H9 (cell line): ENCODE measurements around the gene RGS14. TPM values are rescaled to one million over a fixed set of nuclear protein-coding genes. Genes with fewer than 3 reads are reported as not detected.

Experiments used
- DNase-seq: peaks from one replicate; pipeline ENCODE4 v3.0.0-alpha.2; 2017
- H2AFZ ChIP-seq: one replicate; pipeline ENCODE4 v1.6.1; 2013; ENCODE audit warnings: mild to moderate bottlenecking, low read length, control low read depth, moderate library complexity
- H2AK5ac ChIP-seq: 2 replicates; pipeline ENCODE4 v1.6.1; 2013; ENCODE audit warnings: low read length, control low read depth, mixed read lengths; ENCODE audit not compliant: insufficient read length
- H2BK120ac ChIP-seq: one replicate; pipeline ENCODE4 v1.6.1; 2013; ENCODE audit warnings: low read depth, mild to moderate bottlenecking, low read length, control low read depth, inconsistent platforms; ENCODE audit not compliant: poor library complexity, severe bottlenecking
- H2BK12ac ChIP-seq: 2 replicates; pipeline ENCODE4 v1.6.1; 2013; ENCODE audit warnings: low read length, control low read depth, mixed read lengths, low read depth; ENCODE audit not compliant: insufficient read length
- H2BK15ac ChIP-seq: 2 replicates; pipeline ENCODE4 v1.6.1; 2013; ENCODE audit warnings: low read depth, low read length, control low read depth
- H2BK20ac ChIP-seq: one replicate; pipeline ENCODE4 v1.6.1; 2013; ENCODE audit warnings: low read depth, mild to moderate bottlenecking, low read length, control low read depth, inconsistent platforms; ENCODE audit not compliant: poor library complexity, severe bottlenecking
- H2BK5ac ChIP-seq: 2 replicates; pipeline ENCODE4 v1.6.1; 2013; ENCODE audit warnings: low read length, control low read depth, mixed read lengths; ENCODE audit not compliant: insufficient read length
- H3K14ac ChIP-seq: 2 replicates; pipeline ENCODE4 v1.6.1; 2013; ENCODE audit warnings: low read length, control low read depth; ENCODE audit not compliant: insufficient read depth
- H3K18ac ChIP-seq: 2 replicates; pipeline ENCODE4 v1.6.1; 2013; ENCODE audit warnings: low read depth, mild to moderate bottlenecking, mixed read lengths, low read length, control low read depth; ENCODE audit not compliant: insufficient read length
- H3K23ac ChIP-seq: 2 replicates; pipeline ENCODE4 v1.6.1; 2013; ENCODE audit warnings: low read length, control low read depth, mixed read lengths, low read depth; ENCODE audit not compliant: insufficient read length
- H3K23me2 ChIP-seq: 2 replicates; pipeline ENCODE4 v1.6.1; 2013; ENCODE audit warnings: low read depth, mild to moderate bottlenecking, mixed read lengths, low read length, control low read depth; ENCODE audit not compliant: insufficient read length, poor library complexity, severe bottlenecking
- H3K27ac ChIP-seq: 2 replicates; pipeline ENCODE4 v1.5.1; 2013; ENCODE audit warnings: low read length, control low read depth, mixed read lengths, low read depth; ENCODE audit not compliant: insufficient read length
- H3K27me3 ChIP-seq: 2 replicates; pipeline ENCODE4 v1.6.1; 2013; ENCODE audit warnings: low read length, control low read depth, inconsistent platforms; ENCODE audit not compliant: insufficient read depth
- H3K4ac ChIP-seq: 2 replicates; pipeline ENCODE4 v1.6.1; 2013; ENCODE audit warnings: low read depth, mild to moderate bottlenecking, control low read depth, inconsistent platforms, low read length, moderate library complexity
- H3K4me1 ChIP-seq: 2 replicates; pipeline ENCODE4 v1.6.1; 2013; ENCODE audit warnings: low read length, control low read depth, inconsistent platforms; ENCODE audit not compliant: insufficient read depth
- H3K4me2 ChIP-seq: 2 replicates; pipeline ENCODE4 v1.6.1; 2013; ENCODE audit warnings: low read length, control low read depth, mixed read lengths; ENCODE audit not compliant: insufficient read length, insufficient read depth
- H3K56ac ChIP-seq: 2 replicates; pipeline ENCODE4 v1.6.1; 2013; ENCODE audit warnings: low read depth, mild to moderate bottlenecking, mixed read lengths, low read length, control low read depth; ENCODE audit not compliant: insufficient read length
- H3K79me1 ChIP-seq: 2 replicates; pipeline ENCODE4 v1.6.1; 2013; ENCODE audit warnings: low read depth, mild to moderate bottlenecking, moderate library complexity, low read length, control low read depth, inconsistent platforms; ENCODE audit not compliant: insufficient read depth, poor library complexity, severe bottlenecking
- H3K79me2 ChIP-seq: 2 replicates; pipeline ENCODE4 v1.6.1; 2013; ENCODE audit warnings: low read length, control low read depth, inconsistent platforms; ENCODE audit not compliant: insufficient read depth
- H3K9ac ChIP-seq: 2 replicates; pipeline ENCODE4 v1.6.1; 2013; ENCODE audit warnings: low read length, control low read depth, mixed read lengths; ENCODE audit not compliant: insufficient read length; ENCODE audit errors: extremely low read depth
- H3K9me3 ChIP-seq: one replicate; pipeline ENCODE4 v1.6.1; 2013; ENCODE audit warnings: low read depth, low read length, inconsistent platforms; ENCODE audit not compliant: control insufficient read depth
- H3T11ph ChIP-seq: one replicate; pipeline ENCODE4 v1.6.1; 2013; ENCODE audit warnings: mild to moderate bottlenecking, low read length, control low read depth, inconsistent platforms
- H4K20me1 ChIP-seq: one replicate; pipeline ENCODE4 v1.6.1; 2013; ENCODE audit not compliant: control insufficient read depth, insufficient read length, insufficient read depth
- H4K5ac ChIP-seq: 2 replicates; pipeline ENCODE4 v1.6.1; 2013; ENCODE audit warnings: low read depth, mild to moderate bottlenecking, mixed read lengths, low read length, control low read depth; ENCODE audit not compliant: insufficient read length
- H4K8ac ChIP-seq: replicated peaks from 2 replicates; pipeline ENCODE4 v1.6.1; 2013; ENCODE audit warnings: low read length, control low read depth, mixed read lengths, low read depth; ENCODE audit not compliant: insufficient read length
- H4K91ac ChIP-seq: 2 replicates; pipeline ENCODE4 v1.6.1; 2013; ENCODE audit warnings: low read depth, mild to moderate bottlenecking, moderate library complexity, mixed read lengths, low read length, control low read depth; ENCODE audit not compliant: insufficient read length
- H3K27ac Mint-ChIP-seq, 3 experiments: 2 replicates in 2 of 3; 3 replicates in 1 of 3; pipeline ENCODE4 v1.8.0; 2020 to 2021; ENCODE audit warnings: mixed read lengths in 3 of 3, mild to moderate bottlenecking in 1 of 3, moderate library complexity in 1 of 3
- H3K27me3 Mint-ChIP-seq: 2 replicates; pipeline ENCODE4 v1.8.0; 2021; ENCODE audit warnings: low read depth, mild to moderate bottlenecking, moderate library complexity, mixed read lengths
- H3K36me3 Mint-ChIP-seq, 3 experiments: 2 replicates in 2 of 3; 3 replicates in 1 of 3; pipeline ENCODE4 v1.8.0; 2020 to 2021; ENCODE audit warnings: low read depth in 3 of 3, mixed read lengths in 3 of 3; ENCODE audit not compliant: insufficient read depth in 1 of 3
- H3K4me1 Mint-ChIP-seq, 2 experiments: 2 replicates each; pipeline ENCODE4 v1.8.0; 2020; ENCODE audit warnings: mixed read lengths in 2 of 2
- H3K4me3 Mint-ChIP-seq, 2 experiments: 2 replicates in 1 of 2; 3 replicates in 1 of 2; pipeline ENCODE4 v1.8.0; 2020 to 2021; ENCODE audit warnings: mild to moderate bottlenecking in 2 of 2, mixed read lengths in 2 of 2, moderate library complexity in 1 of 2
- H3K9me3 Mint-ChIP-seq, 2 experiments: 2 replicates in 1 of 2; 3 replicates in 1 of 2; pipeline ENCODE4 v1.8.0; 2020; ENCODE audit warnings: mild to moderate bottlenecking in 2 of 2, mixed read lengths in 2 of 2, moderate library complexity in 1 of 2
- WGBS: extraction: QIAGEN DNeasy Blood & Tissue Kit; methylation state at CpG from one replicate; pipeline ENCODE4 v1.1.7; 2013; ENCODE audit warnings: missing lambda C conversion rate, low lambda C conversion rate, mixed read lengths; ENCODE audit not compliant: insufficient read length; ENCODE audit errors: extremely low coverage; 5-methylcytosine and 5-hydroxymethylcytosine counted together
- total RNA-seq: library from RNA; stranded (reverse); gene quantifications from 2 replicates; pipeline ENCODE4 v1.2.1, GENCODE V29; 2021
- TF ChIP-seq, protein P1 (sequence below): fragments of 200-600 bp; sonication (generic); conservative IDR thresholded peaks from 3 replicates; pipeline ENCODE4 v1.8.0; 2021; ENCODE audit warnings: antibody characterized with exemption, mild to moderate bottlenecking

The RGS14 gene
- total RNA-seq, 1 experiment from 2014 or later = 12.3 TPM

DNA sequence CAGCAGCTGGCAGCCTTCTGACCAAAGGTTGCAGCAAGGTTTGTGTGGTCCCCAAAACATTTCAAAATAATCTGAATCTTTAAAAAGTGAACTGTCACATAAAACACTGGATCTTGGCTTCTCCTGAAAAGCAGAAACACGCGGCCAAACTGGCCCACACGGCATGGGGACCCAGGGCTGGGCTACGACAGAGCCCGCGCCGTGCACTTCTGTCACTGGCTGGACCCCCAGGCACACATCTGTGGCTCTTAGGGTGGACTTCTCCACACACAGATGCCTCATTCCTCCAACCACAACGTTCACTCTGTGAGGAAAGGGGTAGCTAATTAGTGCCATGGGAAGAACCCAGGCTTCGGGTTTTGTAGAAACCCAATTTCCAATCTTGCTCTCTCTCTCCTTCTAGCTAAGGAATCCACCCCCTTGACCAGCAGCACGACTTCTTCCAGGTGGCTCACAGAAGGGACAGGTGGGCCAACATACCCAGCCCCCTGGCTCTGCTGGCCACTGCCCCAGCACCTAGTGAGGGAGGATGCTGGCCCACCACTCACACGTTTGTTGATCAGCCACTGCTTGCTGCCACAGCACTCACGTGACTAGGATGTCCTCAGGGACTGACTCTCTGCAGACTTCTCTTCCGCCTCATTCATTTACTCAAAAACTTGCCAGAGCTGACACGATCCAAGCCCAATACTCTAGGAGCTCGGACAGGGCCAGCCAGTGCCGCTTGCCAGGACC, 24.1 kb upstream of the RGS14 start:
- no peaks in the 10 kb centered on the region for H3K23me2 ChIP-seq
- no peaks in the 10 kb centered on the region for H4K20me1 ChIP-seq
- no peak for DNase-seq
- no peak overlapping the region for H3K27ac ChIP-seq
- H3K79me2 ChIP-seq = no peaks in the 10 kb centered on the region
- H3K79me1 ChIP-seq = no peaks in the 10 kb centered on the region
- peak overlapping the region in 1 of 3 experiments; percentile 84; a peak in 2 of 7 replicates for H3K27ac Mint-ChIP-seq
- H3K23ac ChIP-seq = no peak overlapping the region
- no peak overlapping the region for H3K4me3 Mint-ChIP-seq
- no peak overlapping the region for H4K8ac ChIP-seq
- H3K4me2 ChIP-seq = no peak overlapping the region
- H2AFZ ChIP-seq = no peak overlapping the region
- H3K4me1 Mint-ChIP-seq = peaks cover 9 to 12% of the 10 kb centered on the region in 2 experiments
- H3K36me3 Mint-ChIP-seq = peaks cover 16 to 76% (median 62%) of the 10 kb centered on the region in 3 experiments; a peak in 6 of 7 replicates
- no peak overlapping the region for H3T11ph ChIP-seq
- no peak overlapping the region for H4K5ac ChIP-seq
- no peaks in the 10 kb centered on the region; the same call in 1 of the 2 replicates for H3K4me1 ChIP-seq
- no peaks in the 10 kb centered on the region for H3K27me3 Mint-ChIP-seq
- H3K27me3 ChIP-seq = no peaks in the 10 kb centered on the region
- no peak overlapping the region for H2BK20ac ChIP-seq
- H3K9me3 Mint-ChIP-seq = no peaks in the 10 kb centered on the region
- H3K18ac ChIP-seq = no peak overlapping the region
- no peak overlapping the region for H2AK5ac ChIP-seq
- H3K9ac ChIP-seq = no peak overlapping the region
- WGBS = no CpG with 5 or more reads among the region's 16 CpGs
- no peak overlapping the region for H3K4ac ChIP-seq
- TF ChIP-seq, protein P1, sequence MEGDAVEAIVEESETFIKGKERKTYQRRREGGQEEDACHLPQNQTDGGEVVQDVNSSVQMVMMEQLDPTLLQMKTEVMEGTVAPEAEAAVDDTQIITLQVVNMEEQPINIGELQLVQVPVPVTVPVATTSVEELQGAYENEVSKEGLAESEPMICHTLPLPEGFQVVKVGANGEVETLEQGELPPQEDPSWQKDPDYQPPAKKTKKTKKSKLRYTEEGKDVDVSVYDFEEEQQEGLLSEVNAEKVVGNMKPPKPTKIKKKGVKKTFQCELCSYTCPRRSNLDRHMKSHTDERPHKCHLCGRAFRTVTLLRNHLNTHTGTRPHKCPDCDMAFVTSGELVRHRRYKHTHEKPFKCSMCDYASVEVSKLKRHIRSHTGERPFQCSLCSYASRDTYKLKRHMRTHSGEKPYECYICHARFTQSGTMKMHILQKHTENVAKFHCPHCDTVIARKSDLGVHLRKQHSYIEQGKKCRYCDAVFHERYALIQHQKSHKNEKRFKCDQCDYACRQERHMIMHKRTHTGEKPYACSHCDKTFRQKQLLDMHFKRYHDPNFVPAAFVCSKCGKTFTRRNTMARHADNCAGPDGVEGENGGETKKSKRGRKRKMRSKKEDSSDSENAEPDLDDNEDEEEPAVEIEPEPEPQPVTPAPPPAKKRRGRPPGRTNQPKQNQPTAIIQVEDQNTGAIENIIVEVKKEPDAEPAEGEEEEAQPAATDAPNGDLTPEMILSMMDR = no peak
- H3K56ac ChIP-seq = no peak overlapping the region
- H3K9me3 ChIP-seq = no peaks in the 10 kb centered on the region
- H2BK12ac ChIP-seq = no peak overlapping the region
- no peak overlapping the region for H3K14ac ChIP-seq
- H4K91ac ChIP-seq = no peak overlapping the region
- H2BK15ac ChIP-seq = no peak overlapping the region
- no peak overlapping the region for H2BK5ac ChIP-seq
- no peak overlapping the region for H2BK120ac ChIP-seq
